Measurements from ENCODE around the gene AHNAK2. TPM values are rescaled to one million over a fixed set of nuclear protein-coding genes. Genes with fewer than 3 reads are reported as not detected.

Gene AHNAK2
- total and polyA plus RNA-seq, 2 donors (not counting 1 experiment from before 2014, with no cell fraction given): not detected

GRCh38 chr14:104985675-104986486 is 7.7 kb upstream of the AHNAK2 start, which contains the start of gene CLBA1:
Gene CLBA1, plus strand, starts transcription at chr14:104985788. Its CDS starts 644 bp downstream, at chr14:104986432.
- peak; percentile 92 for ATAC-seq (ENCODE audit: low read depth)
- Histone ChIP-seq H3K4me1 (ENCODE audit: control insufficient read depth in 2 of 2, insufficient read depth in 2 of 2, low read length in 2 of 2) (peaks cover 7 to 13% of the 10 kb centered on the region in 2 donors), H3K27me3 (replicated peaks in 1 of 4; ENCODE audit: control extremely low read depth in 1 of 4, control insufficient read depth in 3 of 4, insufficient read depth in 4 of 4, low read length in 3 of 4) (peaks cover 0 to 11% (median 5%) of the 10 kb centered on the region in 4 experiments), H3K36me3 (replicated peaks in 1 of 2; ENCODE audit: control extremely low read depth in 1 of 2, control insufficient read depth in 1 of 2, extremely low read depth in 1 of 2, insufficient read depth in 2 of 2, low read length in 1 of 2) (no peaks in the 10 kb centered on the region), H3K79me2 (ENCODE audit: control insufficient read depth, insufficient read depth, low read length) (no peaks in the 10 kb centered on the region), H3K27ac (ENCODE audit: low read length in 2 of 2) (peak within 1 kb of the TSS in 1 of 2 donors; percentile 73), H2AFZ (ENCODE audit: insufficient read depth, low read depth, low read length, poor library complexity, severe bottlenecking) (peak within 1 kb of the TSS; percentile 82), H3K4me3 (ENCODE audit: control extremely low read depth in 1 of 5, extremely low read depth in 1 of 5, insufficient read depth in 1 of 5, low read depth in 2 of 5, low read length in 4 of 5) (peak within 1 kb of the TSS in 4 of 5 experiments; percentile 47 to 78 (median 62)), H4K20me1 (ENCODE audit: control insufficient read depth, insufficient read depth, low read length, poor library complexity, severe bottlenecking) (no peaks in the 10 kb centered on the region), H3K4me2 (replicated peaks; ENCODE audit: low read depth, low read length, poor library complexity, severe bottlenecking) (peak within 1 kb of the TSS; percentile 100), H3K9me3 (ENCODE audit: control extremely low read depth in 1 of 3, control insufficient read depth in 2 of 3, insufficient read depth in 1 of 3, low read length in 2 of 3) (no peaks in the 10 kb centered on the region), H3K9ac (ENCODE audit: low read length) (peak within 1 kb of the TSS; percentile 69)
- Mint-ChIP-seq H3K27ac (peak within 1 kb of the TSS; percentile 67), H3K9me3 (ENCODE audit: insufficient read depth) (no peaks in the 10 kb centered on the region), H3K4me3 (peak within 1 kb of the TSS; percentile 79), H3K4me1 (peaks cover 7% of the 10 kb centered on the region), H3K27me3 (peaks cover 4% of the 10 kb centered on the region)
- 4% methylated on average over 77 of the region's 77 CpGs for WGBS (ENCODE audit: insufficient coverage)
- ChIA-PET CTCF (interaction anchor here (0.9 to 3.7 kb wide), 5 partner anchors 9 to 60 kb away, joined by 3 to 29 read pairs (median 4); partner anchors contain the start of gene CDCA4), POLR2A (interaction anchor here (0.5 to 2.0 kb wide), 7 partner anchors 22 to 1019 kb away, joined by 3 to 14 read pairs (median 4); partner anchors contain the start of gene CDCA4)
- TF ChIP-seq EZH2 (IDR thresholded peaks at IDR 0.05; ENCODE audit: borderline replicate concordance, insufficient read depth, low read depth, low read length, poor library complexity, severe bottlenecking) (no peak), CTCF (IDR thresholded peaks at IDR 0.05) (no peak)
- intact Hi-C loops (cut with micrococcal nuclease): loop anchor here (1.0 to 2.0 kb wide), 6 partner anchors 35 to 315 kb away; partner anchors contain the start of genes BRF1, CDCA4 and ZBTB42
- peak; percentile 95 for DNase-seq
